DND-41 (cell line): ENCODE results near the gene RAB7A.

Experiments
- CTCF ChIP-seq: IDR thresholded peaks from 2 replicates; pipeline ENCODE4 v1.5.1; 2012; ENCODE audit warnings: borderline replicate concordance, low read length, moderate library complexity, mild to moderate bottlenecking; ENCODE audit not compliant: poor library complexity, severe bottlenecking; ENCODE audit errors: extremely low read depth
- EZH2 ChIP-seq: IDR thresholded peaks from 3 replicates; pipeline ENCODE4 v1.6.1; 2012; ENCODE audit warnings: borderline replicate concordance, low read depth, mild to moderate bottlenecking, moderate library complexity, low read length, inconsistent platforms; ENCODE audit not compliant: severe bottlenecking

GRCh38 chr3:128748557-128748956, 22.6 kb downstream of the RAB7A start:
- no peak for TF ChIP-seq CTCF
- TF ChIP-seq EZH2, result no peak
